GM06990 (cell line): ENCODE measurements around the gene CNTN1.

Experiments
- DNase-seq: peaks from one replicate; pipeline ENCODE4 v3.0.0-alpha.2; 2011; ENCODE audit not compliant: insufficient read length; ENCODE audit errors: extremely low read depth
- H3K27me3 ChIP-seq: replicated peaks from 2 replicates; pipeline ENCODE4 v1.6.0; 2011; ENCODE audit warnings: low read length; ENCODE audit not compliant: control insufficient read depth, insufficient read depth
- H3K36me3 ChIP-seq: 2 replicates; pipeline ENCODE4 v1.5.1; 2011; ENCODE audit warnings: low read length; ENCODE audit not compliant: control insufficient read depth, insufficient read depth
- H3K4me3 ChIP-seq: replicated peaks from 2 replicates; pipeline ENCODE4 v1.5.1; 2011; ENCODE audit warnings: low read depth, mild to moderate bottlenecking, control low read depth, low read length
- TF ChIP-seq, protein P1 (sequence below): IDR thresholded peaks from 2 replicates; pipeline ENCODE4 v1.5.1; 2011; ENCODE audit warnings: low read length, control low read depth, mild to moderate bottlenecking, inconsistent platforms; ENCODE audit not compliant: insufficient read depth, poor library complexity, severe bottlenecking

CNTN1 gene

DNA sequence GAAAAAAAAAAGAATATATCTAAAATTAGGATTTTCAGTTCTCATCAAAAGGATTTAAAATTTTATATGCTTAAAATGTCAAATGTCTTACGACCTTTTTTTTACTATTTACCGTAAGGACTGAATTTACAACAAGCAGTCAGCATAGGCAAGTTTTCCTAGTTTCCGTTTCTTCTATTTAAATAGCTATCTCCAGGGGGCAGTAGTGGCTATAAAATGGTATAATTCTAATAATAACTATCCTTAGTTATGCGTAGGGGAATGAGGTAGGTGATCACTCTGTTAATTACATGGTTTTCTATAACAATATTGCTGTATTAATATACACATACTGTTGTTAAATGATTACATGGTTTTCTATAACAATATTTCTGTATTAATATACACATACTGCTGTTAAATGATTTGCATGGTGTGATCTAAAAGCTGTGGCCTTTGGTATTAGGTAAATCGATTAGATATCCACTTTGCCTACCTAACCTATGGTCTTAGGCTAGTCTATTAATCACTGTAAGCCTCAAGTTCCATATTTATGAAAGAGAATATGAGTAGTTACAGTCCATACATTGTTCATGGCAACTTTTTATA lies 278.2 kb downstream of the CNTN1 start:
- DNase-seq, result no peak
- Histone ChIP-seq H3K4me3 (no peak overlapping the region), H3K27me3 (no peaks in the 10 kb centered on the region), H3K36me3 (no peaks in the 10 kb centered on the region)
- TF ChIP-seq, protein P1, sequence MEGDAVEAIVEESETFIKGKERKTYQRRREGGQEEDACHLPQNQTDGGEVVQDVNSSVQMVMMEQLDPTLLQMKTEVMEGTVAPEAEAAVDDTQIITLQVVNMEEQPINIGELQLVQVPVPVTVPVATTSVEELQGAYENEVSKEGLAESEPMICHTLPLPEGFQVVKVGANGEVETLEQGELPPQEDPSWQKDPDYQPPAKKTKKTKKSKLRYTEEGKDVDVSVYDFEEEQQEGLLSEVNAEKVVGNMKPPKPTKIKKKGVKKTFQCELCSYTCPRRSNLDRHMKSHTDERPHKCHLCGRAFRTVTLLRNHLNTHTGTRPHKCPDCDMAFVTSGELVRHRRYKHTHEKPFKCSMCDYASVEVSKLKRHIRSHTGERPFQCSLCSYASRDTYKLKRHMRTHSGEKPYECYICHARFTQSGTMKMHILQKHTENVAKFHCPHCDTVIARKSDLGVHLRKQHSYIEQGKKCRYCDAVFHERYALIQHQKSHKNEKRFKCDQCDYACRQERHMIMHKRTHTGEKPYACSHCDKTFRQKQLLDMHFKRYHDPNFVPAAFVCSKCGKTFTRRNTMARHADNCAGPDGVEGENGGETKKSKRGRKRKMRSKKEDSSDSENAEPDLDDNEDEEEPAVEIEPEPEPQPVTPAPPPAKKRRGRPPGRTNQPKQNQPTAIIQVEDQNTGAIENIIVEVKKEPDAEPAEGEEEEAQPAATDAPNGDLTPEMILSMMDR, result peak; percentile 7

DNA sequence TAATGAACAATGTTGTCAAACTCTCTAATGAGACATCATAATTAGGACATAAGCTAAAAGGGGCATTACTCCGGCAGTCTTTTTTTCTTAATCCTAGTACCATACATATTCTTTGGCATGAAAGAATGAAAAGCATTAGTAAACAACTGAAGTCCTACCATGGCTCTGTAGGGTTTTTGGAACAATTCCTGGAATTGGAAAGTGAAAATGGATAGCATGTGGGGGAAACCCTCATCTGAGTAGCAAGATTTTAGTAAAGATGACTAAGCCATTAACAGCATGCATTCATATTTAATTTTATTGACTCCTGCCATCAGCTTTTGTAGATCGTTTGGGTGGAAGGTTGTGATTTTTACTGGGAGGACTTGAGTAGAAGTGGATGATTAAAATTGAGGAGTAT lies 279.7 kb downstream of the CNTN1 start:
- Histone ChIP-seq H3K27me3 (no peaks in the 10 kb centered on the region), H3K4me3 (no peak overlapping the region), H3K36me3 (no peaks in the 10 kb centered on the region)
- no peak for DNase-seq
- TF ChIP-seq, protein P1, result no peak

DNA sequence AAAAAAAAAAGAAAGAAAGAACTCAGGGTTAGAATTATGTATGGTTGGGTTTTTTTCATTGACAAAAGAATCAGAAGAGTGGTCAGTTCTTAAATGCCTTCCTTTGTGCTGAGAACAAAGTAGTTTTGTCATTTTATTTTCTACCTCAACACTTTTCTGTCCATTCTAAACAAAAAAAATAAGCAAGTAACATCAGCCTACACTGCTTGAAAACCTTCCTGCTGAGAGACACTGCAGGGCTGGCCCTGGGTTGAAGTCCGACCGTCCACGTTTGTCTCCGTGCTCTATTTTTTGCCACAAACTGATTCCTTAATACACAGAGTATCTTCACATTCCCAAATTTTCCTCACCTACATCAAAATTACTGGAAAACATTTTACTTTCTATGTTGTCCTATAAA lies 284.3 kb downstream of the CNTN1 start:
- no peaks in the 10 kb centered on the region for H3K36me3 ChIP-seq
- TF ChIP-seq, protein P1, result no peak
- H3K27me3 ChIP-seq, result no peaks in the 10 kb centered on the region
- DNase-seq, result no peak
- no peak overlapping the region for H3K4me3 ChIP-seq

DNA sequence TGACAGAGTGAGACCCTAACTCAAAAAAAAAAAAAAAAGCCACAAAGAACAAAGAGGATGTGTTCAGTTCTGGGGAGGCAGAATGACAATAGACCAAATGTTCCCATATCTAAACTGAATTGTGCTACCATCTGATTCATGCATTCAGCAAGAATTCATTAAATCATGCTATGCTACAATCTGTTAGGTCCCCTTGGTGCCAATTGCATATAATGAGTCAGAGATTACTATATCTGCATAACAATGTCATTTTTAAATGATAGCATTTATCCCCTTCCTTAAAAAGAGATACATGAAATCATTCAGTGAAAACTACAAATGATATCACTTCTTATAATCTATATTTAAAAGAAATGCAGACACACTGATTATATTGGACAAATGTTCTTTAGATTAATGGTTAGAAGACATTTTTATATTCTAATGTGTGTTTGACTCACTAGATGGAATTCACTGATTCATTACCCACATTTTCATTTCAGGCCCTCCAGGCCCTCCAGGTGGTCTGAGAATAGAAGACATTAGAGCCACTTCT lies 288.3 kb downstream of the CNTN1 start:
- Histone ChIP-seq H3K27me3 (no peaks in the 10 kb centered on the region), H3K4me3 (no peak overlapping the region), H3K36me3 (no peaks in the 10 kb centered on the region)
- TF ChIP-seq, protein P1, result no peak
- no peak for DNase-seq

DNA sequence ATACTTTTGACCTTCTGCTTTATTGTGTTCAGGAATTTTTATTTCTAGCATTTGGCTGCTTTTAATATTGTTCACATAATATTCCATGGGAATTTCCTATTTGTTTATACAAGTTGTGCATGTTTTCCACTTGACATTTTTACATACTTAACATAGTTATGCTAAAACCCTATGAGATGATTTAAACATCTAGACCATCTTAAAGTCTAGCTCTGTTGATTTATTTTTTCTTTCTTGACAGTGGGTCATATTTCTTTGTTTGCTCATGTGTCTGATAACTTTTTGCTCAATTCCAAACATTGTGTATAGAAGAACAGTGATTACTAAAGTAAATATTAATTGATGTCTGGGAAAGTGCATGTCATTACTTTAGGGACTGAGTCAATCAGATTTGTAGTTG lies 293.8 kb downstream of the CNTN1 start:
- no peaks in the 10 kb centered on the region for H3K36me3 ChIP-seq
- TF ChIP-seq, protein P1, result no peak
- no peak for DNase-seq
- no peak overlapping the region for H3K4me3 ChIP-seq
- no peaks in the 10 kb centered on the region for H3K27me3 ChIP-seq

DNA sequence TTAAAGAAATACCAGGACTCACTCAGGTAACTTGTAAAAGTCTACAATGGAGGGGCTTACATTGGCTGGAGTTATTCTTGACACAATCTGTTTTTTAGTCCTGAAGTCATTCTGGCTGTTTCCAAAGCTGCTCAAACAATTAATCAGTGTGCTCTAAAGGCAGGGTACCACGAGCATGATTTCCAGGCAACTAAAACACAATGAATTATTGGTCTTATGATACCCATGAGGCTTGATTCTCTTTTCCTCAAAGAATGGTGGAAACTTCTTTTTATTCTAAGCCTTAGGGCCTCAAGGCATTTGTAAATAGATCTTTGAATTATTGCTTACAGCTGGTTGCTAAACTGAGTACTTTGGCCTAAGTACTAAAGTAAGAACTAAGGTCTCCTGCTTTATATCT lies 296.1 kb downstream of the CNTN1 start:
- TF ChIP-seq, protein P1, result no peak
- no peaks in the 10 kb centered on the region for H3K27me3 ChIP-seq
- no peak for DNase-seq

More for the DNA sequence above, 296.1 kb downstream of the CNTN1 start:
- Histone ChIP-seq H3K4me3 (no peak overlapping the region), H3K36me3 (no peaks in the 10 kb centered on the region)
